ENCODE measurements around the gene LOC101059915.

The LOC101059915 gene

GRCh38 chrX:71667328-71668247, at the start of gene LOC101059915:
LOC101059915 (plus strand) TSS chrX:71667546.
- no peak for DNase-seq

- no peak for DNase-seq
Observed at GRCh38 chrX:71617742-71618141, 49.6 kb upstream of the LOC101059915 start.

- DNase-seq: no peak
Observed at GRCh38 chrX:71618303-71618721, 49.0 kb upstream of the LOC101059915 start, which contains the start of gene CXCR3. CXCR3 (minus strand) TSS chrX:71618511; CDS start chrX:71618449, 62 bp downstream.

- DNase-seq: no peak
Observed at GRCh38 chrX:71618787-71619186, 48.6 kb upstream of the LOC101059915 start.

- no peak for DNase-seq
Observed at GRCh38 chrX:71619193-71619592, 48.2 kb upstream of the LOC101059915 start.

- no peak for DNase-seq
Observed at GRCh38 chrX:71619986-71620385, 47.4 kb upstream of the LOC101059915 start.

GRCh38 chrX:71621603-71622002, 45.7 kb upstream of the LOC101059915 start:
- no peak for DNase-seq

- no peak for DNase-seq
Observed at GRCh38 chrX:71622032-71622575, 45.2 kb upstream of the LOC101059915 start.

GRCh38 chrX:71622576-71623450, 44.5 kb upstream of the LOC101059915 start:
- DNase-seq: peak; percentile 75

GRCh38 chrX:71623714-71624113, 43.6 kb upstream of the LOC101059915 start:
- no peak for DNase-seq

- DNase-seq: no peak
Observed at GRCh38 chrX:71625471-71625870, 41.9 kb upstream of the LOC101059915 start.

- no peak for DNase-seq
Observed at GRCh38 chrX:71626576-71626975, 40.8 kb upstream of the LOC101059915 start.

GRCh38 chrX:71627588-71628404, 39.5 kb upstream of the LOC101059915 start:
- no peak for DNase-seq

GRCh38 chrX:71629467-71629866, 37.9 kb upstream of the LOC101059915 start:
- no peak for DNase-seq

- DNase-seq: no peak
Observed at GRCh38 chrX:71632923-71633657, 34.3 kb upstream of the LOC101059915 start.

GRCh38 chrX:71634366-71634765, 33.0 kb upstream of the LOC101059915 start:
- DNase-seq: no peak

GRCh38 chrX:71636438-71637252, 30.7 kb upstream of the LOC101059915 start:
- peak; percentile 48 for DNase-seq

- DNase-seq: no peak
Observed at GRCh38 chrX:71637253-71637618, 30.1 kb upstream of the LOC101059915 start.

GRCh38 chrX:71637848-71638247, 29.5 kb upstream of the LOC101059915 start:
- peak; percentile 73 for DNase-seq

- DNase-seq: no peak
Observed at GRCh38 chrX:71638409-71638808, 28.9 kb upstream of the LOC101059915 start.

Measured in dermis blood vessel endothelial cell (primary cell).